Measurements from ENCODE around the gene DNAH17. TPM values are rescaled to one million over a fixed set of nuclear protein-coding genes. Genes with fewer than 3 reads are reported as not detected.

Gene DNAH17
- total and polyA plus RNA-seq, 2 of the 8 experiments (the other 6 are each of a cell fraction or from before 2014, with no cell fraction given): 0.14 to 0.67 TPM

- TF ChIP-seq SRF (IDR thresholded peaks at IDR 0.05; ENCODE audit: low read depth, low read length) (no peak), CHD7 (IDR thresholded peaks at IDR 0.05; ENCODE audit: insufficient replicate concordance, low read length) (no peak), CBX8 (IDR thresholded peaks at IDR 0.05; ENCODE audit: borderline replicate concordance, low read depth, low read length) (no peak), GTF2F1 (IDR thresholded peaks at IDR 0.05; ENCODE audit: borderline replicate concordance, low read depth, low read length) (no peak)
Measured at GRCh38 chr17:78469443-78469842, 107.8 kb downstream of the DNAH17 start (continued).
